Embryonic facial prominence (tissue), 1 donor: ENCODE results near the gene NAP1L4.

Experiments used
- DNase-seq: peaks from one replicate; pipeline ENCODE4 v3.0.0-alpha.2; 2016; ENCODE audit errors: extremely low spot score

The NAP1L4 gene, protein sequence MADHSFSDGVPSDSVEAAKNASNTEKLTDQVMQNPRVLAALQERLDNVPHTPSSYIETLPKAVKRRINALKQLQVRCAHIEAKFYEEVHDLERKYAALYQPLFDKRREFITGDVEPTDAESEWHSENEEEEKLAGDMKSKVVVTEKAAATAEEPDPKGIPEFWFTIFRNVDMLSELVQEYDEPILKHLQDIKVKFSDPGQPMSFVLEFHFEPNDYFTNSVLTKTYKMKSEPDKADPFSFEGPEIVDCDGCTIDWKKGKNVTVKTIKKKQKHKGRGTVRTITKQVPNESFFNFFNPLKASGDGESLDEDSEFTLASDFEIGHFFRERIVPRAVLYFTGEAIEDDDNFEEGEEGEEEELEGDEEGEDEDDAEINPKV

DNA sequence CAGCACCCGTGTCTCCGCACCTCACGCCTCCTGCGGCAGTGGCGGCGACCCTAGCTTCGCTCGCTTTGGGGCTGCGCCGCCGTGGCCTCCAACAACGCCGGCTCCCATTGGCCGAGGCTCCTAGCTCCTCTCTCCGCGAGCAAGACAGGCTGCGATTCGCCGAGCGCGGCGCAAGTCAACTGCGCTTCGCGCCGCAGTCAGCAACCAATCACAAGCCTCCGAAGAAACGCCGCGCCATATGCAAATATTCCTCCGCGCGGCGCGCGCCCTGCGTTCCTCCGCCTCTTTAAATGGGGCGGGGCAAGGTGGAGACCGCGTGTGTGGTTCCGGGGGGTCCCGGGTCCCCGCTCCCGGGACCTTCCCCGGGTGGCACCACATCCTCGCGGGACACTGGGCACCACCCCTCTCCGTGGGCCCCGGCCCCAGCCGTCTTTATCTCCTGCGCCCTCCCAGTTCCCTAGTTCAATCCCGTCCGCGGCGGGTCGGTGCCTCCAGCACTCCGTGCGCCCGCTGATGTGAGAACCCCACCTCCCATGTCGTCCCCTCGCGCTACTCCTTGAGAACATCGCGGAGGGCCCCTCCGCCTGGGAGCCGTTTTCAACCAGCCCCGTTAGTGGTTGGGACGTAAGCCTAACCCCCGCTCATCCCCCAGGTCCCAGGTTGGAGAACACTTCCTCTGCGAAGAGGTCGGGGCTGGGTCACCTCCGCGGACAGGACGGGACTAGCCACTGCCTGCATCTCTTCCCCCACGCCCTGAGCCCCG, at the start of gene NAP1L4:
TSS of gene NAP1L4 (minus strand) at position 96 of the 763 bp plus-strand sequence. CDS start 13,109 bp downstream, outside the sequence.
- peak; percentile 97 for DNase-seq

DNA sequence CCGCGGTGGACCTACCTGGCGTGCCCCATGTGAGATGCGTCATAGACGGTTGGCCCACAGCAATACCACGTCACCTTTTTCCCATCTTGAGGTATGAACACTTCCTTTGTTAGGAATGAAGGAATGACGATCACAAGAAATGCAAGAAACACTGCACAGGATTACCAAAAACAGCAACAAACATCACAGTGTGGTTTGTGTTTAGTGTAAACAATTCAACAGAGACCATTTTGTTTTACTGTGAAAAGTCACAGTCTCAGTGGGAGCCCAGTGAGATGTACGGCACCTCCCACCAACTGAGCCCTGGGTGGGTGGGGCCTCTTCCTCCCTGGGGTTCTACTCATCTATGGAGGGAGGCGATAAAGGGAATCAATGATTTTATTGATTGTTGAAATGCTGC, 48.8 kb upstream of the NAP1L4 start:
- no peak for DNase-seq

DNA sequence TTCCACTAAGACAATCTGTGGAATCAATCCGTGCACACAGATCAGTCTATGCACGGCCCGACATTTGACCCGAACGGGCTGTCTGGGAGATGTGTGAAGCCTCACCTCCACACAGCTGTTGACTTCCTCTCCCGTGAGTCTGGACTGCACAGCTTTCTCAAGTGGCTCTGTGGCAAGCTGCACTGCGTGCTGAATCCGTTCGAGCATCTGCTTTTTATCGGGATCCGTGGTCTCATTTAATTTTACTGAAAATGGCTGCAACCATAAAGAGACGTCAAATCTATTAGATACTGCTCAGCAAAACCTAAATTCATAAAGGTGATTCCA, 45.8 kb upstream of the NAP1L4 start:
- DNase-seq, result no peak

DNA sequence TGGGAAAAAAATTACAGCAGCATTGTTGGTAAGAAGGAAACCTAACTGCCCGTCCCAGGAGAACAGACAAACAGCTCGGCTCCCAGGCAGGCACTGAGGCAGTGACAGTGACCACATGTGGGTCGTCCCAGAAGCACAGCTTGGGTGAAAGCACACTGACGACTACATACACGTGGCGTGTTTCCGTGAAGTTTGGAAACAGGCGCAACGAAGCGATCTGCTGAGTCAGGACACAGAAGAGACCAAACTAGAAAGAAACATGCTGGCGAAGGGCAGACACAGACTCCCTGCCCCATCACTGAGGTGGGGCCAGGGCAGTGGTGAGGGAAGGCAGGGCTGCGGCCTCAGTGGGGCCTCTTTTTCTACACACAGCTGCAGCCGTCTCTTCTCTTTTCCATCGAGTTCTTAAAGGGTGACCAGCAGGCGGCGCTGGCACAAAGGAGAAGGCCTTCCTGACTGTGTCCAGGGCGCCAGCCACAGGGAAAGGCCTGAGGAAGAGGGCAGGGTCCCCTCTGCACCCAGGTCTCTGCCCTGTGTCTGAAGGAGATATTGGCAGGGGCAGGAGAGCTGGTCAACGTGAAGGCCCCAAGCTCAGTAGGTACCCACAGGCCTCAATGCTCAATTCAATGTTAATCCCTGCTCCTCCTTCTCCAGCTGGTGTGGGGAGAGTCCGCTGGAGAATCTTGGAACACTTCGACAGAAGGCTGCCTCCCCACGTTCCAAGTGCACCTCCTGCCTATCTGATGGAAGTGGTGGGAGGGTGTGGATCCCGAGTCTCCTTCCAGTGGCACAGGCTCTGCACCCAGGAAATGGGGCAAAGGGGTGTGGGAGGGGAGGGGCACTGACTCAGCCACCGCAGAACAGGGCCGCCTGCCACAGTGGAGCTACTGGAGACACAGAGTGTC, 45.2 kb upstream of the NAP1L4 start:
- DNase-seq, result no peak

DNA sequence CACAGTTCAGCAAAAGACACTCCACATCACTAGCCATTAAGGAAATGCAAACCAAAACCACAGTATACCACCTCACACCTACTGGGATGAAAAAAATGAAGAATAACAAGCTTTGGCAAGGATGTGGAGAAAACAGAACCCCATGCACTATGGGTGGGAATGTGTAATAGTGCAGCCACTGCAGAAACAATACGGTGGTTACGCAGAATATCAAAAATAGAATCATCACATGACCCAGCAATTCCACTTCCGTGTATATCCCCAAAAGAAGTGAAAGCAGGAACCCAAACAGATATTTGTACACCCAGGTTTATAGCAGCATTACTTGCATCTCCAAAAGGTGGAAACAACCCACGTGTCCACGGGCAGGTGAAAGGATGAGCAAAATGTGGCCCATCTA, 44.3 kb upstream of the NAP1L4 start:
- DNase-seq, result no peak

DNA sequence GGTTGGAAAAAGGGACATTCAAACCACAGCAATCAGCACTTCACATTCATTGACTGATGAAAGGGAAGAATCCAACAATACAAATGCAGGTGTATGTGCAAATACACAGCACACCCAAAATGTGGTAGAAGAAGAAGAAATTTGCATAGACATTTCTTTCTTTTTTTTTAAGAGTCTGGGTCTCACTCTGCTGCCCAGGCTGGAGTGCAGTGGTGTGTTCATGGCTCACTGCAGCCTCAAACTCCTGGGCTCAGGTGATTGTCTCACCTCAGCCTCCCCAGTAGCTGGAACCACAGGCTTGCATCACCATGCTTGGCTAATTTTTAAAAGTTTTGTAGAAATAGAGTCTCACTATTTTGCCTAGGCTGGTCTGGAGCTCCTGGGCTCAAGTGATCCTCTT, 43.2 kb upstream of the NAP1L4 start:
- DNase-seq, result no peak

DNA sequence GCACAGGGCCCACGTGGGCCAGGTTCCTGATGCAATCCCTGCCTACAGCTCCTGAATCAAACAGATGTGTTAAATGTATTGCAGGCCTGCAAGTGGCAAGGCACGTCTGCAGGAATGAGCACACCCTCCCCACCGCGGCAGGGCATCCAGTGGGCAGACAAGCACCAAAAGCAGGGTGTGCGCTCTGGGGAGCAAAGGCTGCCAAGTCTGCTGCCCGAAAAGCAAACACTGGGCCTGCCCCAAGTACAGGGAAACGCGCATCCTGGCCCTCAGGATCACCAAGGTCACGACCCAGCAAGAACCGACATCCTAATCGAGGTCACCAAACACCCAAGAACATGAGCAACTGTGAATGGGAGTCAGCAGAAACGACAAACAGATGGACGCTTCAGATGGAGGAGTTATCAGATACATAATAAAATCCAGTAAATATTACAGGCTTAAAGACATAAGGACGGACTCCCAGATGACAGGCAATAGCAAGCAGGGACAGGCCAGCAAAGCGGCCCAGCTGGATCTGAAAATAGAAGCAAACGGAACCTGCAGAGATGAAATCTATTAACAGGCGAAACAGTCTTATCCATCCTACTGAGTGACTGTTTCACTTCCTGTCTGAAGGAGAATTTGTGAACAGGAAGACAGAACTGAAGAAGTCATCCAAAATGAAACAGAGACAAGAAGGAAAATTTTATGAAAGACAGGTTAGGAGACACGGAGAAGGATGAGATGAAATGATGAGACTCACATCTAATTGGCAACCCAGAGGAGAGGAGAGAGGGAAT, 38.4 kb upstream of the NAP1L4 start:
- no peak for DNase-seq

DNA sequence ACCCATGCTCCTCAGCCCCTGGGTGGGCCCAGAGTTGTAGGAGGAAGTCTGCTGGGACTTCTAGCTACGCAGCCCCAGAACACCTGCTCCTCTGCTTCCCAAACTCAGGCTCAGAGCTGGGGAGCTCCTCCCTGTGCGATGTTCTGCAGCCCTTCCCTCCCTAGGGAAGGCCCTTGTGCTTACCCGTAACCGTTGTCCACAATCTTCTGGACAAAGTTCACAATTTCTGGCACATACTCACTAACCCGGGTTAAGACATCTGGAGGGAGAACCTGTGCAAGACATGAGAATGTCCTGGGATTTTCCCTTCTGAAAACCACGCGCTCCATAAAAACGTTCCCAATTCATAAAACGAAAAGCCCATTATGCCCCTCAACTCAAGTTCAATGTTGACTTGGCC, 36.7 kb upstream of the NAP1L4 start:
- no peak for DNase-seq

DNA sequence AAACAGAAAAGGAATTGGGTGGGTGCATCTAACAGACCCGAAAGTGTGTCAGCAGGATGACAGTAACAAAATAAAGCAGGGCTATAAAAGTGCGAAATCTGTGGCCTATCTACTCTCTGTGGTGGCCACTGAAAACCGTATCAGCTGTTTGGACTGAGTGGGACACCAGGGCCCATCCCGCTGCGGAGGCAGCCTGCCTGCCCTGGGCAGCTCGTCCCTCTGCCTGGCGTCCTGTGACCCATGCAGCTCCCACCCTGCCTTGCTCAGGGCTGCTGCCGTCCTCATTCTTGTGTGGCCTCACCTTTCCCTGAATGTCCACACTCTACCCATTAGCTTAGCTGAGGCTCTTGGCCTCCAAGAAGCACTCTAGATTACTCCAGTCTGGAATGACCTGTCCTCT, 34.7 kb upstream of the NAP1L4 start:
- no peak for DNase-seq

DNA sequence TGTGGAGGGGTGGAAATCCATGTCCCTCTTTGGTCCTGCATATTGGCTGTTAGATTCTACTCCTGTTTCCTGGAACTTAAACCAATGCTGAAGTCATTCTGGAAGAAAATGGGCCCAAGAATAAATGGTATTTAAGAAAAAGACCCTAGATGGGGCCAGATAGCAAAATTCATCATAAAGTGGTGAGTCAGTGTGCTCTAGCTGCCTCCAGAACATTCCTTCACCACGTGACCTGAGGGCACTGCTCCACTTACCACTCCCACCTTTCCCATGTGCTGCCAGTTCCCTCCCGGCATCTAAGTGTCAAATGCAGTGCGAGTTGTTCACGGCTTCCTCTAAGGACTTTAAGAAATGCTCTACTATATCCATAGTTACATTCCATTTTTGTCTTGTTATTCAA, 30.9 kb upstream of the NAP1L4 start:
- DNase-seq, result no peak

DNA sequence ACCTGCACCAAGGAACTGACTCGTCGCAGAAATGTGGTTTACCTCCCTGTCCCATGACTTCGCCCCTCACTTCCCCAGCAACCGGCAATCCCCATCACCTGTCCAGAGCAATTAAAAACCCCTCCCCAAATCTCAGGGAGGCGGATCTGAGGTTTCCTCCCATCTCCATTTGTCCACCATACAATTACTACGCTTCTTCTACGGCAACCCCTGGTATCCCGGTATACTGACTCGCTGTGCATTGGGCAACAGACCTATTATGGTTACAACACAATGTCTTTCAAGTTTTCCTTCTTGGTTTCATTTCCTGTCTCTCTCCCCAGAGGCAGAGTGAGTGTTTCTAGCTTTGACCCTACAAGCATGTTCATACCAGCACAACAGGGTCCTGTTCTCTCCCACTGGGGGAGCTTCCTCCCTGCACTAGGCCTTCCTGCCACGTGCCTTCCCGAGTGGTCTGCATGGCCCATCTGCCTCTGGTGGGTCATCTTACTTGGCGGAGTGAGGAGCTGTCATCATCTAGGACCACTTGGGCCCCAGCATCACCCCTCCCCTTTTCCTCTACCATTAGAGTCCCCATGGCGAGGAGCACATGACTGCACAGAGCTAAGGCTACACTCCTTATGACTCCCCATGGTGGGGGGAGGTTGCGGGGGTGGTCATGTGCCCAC, 30.3 kb upstream of the NAP1L4 start:
- no peak for DNase-seq

DNA sequence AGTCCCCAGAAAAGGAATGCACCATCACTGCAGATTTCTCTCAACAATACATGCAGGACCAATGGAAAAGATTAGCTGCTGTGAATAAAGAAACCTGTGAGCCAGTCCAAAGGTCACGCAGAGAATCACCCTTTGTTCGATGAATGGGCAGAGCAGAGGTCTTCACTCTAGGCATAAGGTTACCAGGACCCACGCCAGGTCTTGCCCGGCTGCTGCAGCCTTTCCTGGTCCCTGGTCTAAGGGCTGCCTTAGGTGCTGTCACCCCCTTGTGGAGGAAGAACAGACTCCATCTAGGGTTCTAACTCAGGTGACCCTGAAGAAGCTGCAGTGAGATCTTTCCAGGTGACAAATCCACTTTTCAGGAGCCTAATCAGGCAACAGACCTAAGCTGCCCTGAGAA, 29.0 kb upstream of the NAP1L4 start:
- no peak for DNase-seq

DNA sequence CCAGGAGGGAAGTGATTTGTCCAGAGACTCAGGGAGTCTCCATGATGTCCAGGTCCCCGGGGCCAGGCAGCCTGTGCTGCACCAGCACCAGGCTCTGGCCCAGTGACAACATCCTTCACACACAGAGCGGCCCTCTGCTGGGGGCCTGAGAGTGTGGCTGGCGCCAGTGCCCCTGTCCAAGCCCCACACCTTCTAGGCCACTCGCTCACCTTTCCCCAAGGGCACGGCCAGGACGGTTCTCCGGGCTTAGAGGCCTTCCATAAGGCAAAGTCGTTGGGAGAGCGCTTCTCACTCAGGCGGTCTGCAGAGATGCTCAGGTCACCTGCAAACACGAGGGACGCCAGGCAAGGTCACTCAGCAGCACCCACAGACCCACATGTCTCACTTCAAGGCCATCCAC, 27.9 kb upstream of the NAP1L4 start:
- DNase-seq, result no peak

DNA sequence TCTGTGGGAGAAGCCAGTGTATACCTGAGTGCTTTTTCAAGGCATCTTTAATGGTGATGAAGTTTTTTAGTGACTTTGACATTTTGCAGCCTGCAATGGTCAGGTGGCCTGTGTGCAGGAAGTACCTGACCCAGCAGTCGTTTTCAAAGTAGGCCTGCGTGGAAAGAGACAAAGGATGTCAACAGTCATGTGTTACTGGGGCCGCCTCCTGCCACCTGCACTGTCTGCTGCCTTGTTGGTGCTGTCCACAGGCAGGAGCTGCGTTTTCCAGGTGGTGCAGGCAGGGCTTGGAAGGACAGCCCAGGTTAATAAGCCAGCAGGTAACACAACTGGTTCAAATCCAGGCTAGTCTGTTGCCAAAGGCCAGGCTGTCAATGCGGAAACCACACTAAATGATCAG, 26.5 kb upstream of the NAP1L4 start:
- no peak for DNase-seq

DNA sequence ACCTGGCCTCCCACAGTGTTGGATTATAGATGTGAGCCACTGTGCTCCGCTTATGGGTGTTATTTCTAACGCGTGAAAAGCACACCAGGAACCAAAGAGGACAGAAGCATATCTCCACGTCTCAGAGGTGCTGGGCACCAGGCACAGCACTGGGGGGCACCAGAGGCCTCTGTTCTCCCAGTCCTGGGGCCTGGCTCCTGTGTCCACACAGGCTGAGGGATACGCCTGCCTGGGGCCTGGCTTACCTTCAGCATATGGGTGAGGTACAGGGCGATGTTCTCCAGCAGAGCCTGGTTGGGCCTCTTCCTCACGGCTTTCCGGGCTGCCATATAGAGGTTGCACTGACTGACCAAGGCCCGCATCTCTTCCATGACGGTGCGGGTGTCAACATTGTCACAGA, 24.7 kb upstream of the NAP1L4 start:
- no peak for DNase-seq

DNA sequence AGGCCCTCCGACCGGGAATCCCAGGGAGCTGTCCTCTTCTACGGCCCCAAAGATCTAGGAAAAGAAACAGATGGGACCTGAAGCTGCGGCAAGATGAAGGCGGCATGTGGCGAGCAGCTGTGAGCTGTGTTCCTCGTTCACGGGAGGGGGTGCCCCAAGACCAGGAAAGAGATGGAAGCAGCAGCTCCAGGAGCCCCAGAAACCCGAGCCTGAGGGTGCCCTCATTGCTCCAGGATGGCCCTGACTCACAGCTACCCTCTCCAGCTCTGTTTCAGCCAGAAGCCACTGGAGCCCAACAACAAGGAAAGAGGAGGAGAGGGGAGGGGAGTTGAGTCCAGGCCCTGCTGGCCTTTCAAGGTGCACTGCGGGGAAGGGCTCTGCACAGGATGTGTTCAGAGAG, 23.7 kb upstream of the NAP1L4 start:
- no peak for DNase-seq

DNA sequence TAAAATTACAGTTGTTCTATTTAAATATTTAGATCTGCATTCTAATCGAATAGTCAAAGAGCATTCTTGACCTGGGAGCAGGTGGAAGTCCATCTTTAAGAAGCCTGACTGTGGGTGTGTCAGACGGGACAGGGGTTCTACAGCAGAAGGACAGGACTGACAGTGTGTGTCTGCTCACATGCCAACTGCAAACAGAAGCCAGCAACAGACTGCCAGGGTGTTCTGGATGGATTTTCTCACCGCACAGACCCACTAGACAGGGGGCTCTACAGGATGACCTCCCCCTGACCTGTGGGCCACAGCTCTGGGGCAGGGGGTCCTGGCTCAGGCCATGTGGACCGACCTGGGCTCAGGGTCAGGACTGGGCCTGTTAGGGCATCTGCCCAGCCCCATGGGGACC, 22.8 kb upstream of the NAP1L4 start:
- no peak for DNase-seq

DNA sequence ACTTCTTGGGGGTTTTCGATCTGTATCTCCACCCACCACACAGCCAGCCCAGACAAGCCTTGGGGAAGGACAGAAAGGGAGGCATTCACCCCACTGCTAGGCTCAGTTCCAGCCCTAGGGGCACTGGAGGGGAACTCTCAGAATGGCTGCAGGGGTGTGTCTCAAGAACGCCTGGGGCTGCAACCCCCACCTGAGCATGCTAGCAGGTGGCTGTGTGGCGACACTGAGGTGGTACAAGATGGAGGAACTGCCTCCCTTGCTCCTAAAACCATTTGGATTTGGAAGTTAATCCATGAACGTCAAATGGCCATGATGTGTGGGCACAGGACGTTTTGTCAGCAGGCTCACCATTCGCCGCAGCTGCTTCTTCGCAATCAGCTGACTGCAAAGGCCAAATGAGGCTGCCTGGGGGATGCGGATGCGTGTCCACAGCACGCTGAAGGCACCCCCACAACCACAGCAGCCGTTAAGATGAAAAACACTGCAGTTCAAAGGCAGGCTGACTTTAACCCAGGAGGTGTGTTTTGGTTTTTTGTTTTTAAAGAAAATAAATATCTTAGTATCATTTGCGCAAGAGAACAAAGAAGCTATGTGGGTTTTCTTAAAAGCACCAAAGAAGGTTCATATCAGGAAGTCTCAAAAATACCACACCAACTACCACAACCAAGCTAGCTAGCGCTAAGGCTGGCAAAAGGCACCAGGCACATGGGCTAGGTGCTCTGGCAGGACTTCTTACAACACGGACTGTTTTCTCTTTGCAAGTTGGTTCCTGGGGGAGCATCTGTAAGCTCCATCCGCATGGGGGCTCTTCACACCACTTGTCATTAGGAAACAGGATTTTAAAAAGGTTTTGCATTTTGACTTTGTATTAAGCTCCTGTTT, 22.2 kb upstream of the NAP1L4 start:
- no peak for DNase-seq

DNA sequence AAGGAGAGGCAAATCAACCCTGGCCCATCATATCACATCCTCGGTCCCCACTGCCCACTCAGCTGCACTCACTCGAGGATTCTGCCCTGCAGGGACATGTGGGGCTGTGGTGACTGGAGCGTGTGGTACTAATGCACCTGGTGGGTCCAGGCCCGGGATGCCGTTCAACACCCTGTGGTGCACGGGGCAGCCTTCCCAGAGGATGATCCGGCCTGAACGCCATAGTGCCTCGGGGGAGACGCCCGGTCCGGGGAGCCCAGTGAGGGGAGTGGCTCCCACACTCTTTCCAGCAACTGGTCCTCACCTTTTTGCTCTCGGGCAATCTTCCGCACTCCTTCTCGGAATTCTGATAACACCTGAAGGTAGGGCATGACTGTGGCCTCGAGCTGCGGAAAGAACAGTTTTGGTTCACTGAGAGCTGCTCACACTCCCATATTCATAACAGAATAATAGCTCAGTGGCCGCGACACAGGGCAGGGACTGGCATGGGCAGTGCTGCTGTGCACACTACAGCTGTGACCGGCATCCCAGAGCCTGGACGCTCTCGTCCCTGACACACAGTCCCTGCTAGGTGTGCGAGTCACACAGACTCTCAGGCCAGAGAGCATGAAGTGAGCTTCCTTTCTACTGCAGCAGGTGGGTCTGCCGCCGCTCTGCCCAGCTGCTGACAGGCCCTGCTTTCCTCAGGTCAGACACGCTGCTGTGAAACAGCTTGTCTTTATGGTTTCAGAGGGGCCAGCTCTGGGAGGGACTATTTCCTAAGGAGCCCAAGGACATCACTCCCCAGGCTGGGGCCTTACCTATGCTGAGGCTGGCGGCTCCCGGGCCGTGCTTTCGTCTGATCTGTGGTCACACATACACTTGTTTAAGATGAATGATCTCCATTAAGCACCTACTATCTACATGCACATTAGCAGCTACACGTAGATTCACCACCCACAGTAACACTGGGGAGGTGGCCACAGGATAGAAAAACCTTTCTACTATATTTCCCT, 20.1 kb upstream of the NAP1L4 start:
- DNase-seq, result no peak
